ENCODE results near the gene HGFAC. TPM values are rescaled to one million over a fixed set of nuclear protein-coding genes. Genes with fewer than 3 reads are reported as not detected.

HGFAC gene
- total RNA-seq, 4 donors from 2014 or later, result 0.52 to 2.3 TPM; not detected in 2

- H3K27me3 ChIP-seq, result peaks cover 0 to 86% (median 0%) of the 10 kb centered on the region in 4 donors
- H3K4me3 ChIP-seq, result no peak overlapping the region
- H3K4me1 ChIP-seq, result peaks cover 4 to 33% (median 9%) of the 10 kb centered on the region in 4 donors
- 82% methylated on average over 7 of the region's 25 CpGs for WGBS
- no peak for DNase-seq (ENCODE audit: extremely low spot score)
- H3K9me3 ChIP-seq, result no peaks in the 10 kb centered on the region
- H3K27ac ChIP-seq (replicated peaks in 1 of 4), result no peak overlapping the region
- H3K36me3 ChIP-seq, result peaks cover 0 to 8% (median 0%) of the 10 kb centered on the region in 4 donors
- intact Hi-C loops (cut with DNase I), result no loop called here
- TF ChIP-seq CTCF (IDR thresholded peaks at IDR 0.05) (no peak), POLR2AphosphoS5 (IDR thresholded peaks at IDR 0.05) (no peak), POLR2A (IDR thresholded peaks at IDR 0.05; ENCODE audit: low read depth) (no peak), EP300 (IDR thresholded peaks at IDR 0.05) (no peak)
Observed at GRCh38 chr4:3486541-3487540, 45.1 kb downstream of the HGFAC start.

GRCh38 chr4:3487861-3488260 lies 46.1 kb downstream of the HGFAC start:
- no CpG with 5 or more reads among the region's 7 CpGs for WGBS
- intact Hi-C loops (cut with DNase I), result no loop called here

GRCh38 chr4:3488820-3489219 lies 47.1 kb downstream of the HGFAC start:
- Histone ChIP-seq H3K4me1 (peaks cover under 1 to 23% (median 9%) of the 10 kb centered on the region in 4 donors), H3K27ac (replicated peaks in 1 of 4) (no peak overlapping the region), H3K27me3 (peaks cover 0 to 87% (median 0%) of the 10 kb centered on the region in 4 donors), H3K9me3 (no peaks in the 10 kb centered on the region), H3K36me3 (peaks cover 0 to 19% (median 0%) of the 10 kb centered on the region in 4 donors), H3K4me3 (no peak overlapping the region)
- DNase-seq (ENCODE audit: extremely low spot score), result no peak
- WGBS, result 57% methylated on average over 8 of the region's 11 CpGs
- intact Hi-C loops (cut with DNase I), result no loop called here
- TF ChIP-seq POLR2A (IDR thresholded peaks at IDR 0.05; ENCODE audit: low read depth) (no peak), POLR2AphosphoS5 (IDR thresholded peaks at IDR 0.05) (no peak), CTCF (IDR thresholded peaks at IDR 0.05) (no peak), EP300 (IDR thresholded peaks at IDR 0.05) (no peak)

More at GRCh38 chr4:3487861-3488260, 46.1 kb downstream of the HGFAC start:
- Histone ChIP-seq H3K4me3 (no peak overlapping the region), H3K36me3 (peaks cover 0 to 11% (median 0%) of the 10 kb centered on the region in 4 donors), H3K4me1 (peaks cover 4 to 23% (median 9%) of the 10 kb centered on the region in 4 donors), H3K27ac (replicated peaks in 1 of 4) (no peak overlapping the region), H3K9me3 (no peaks in the 10 kb centered on the region), H3K27me3 (peaks cover 0 to 86% (median 0%) of the 10 kb centered on the region in 4 donors)
- TF ChIP-seq CTCF (IDR thresholded peaks at IDR 0.05) (no peak), EP300 (IDR thresholded peaks at IDR 0.05) (no peak), POLR2A (IDR thresholded peaks at IDR 0.05; ENCODE audit: low read depth) (no peak), POLR2AphosphoS5 (IDR thresholded peaks at IDR 0.05) (no peak)
- no peak for DNase-seq (ENCODE audit: extremely low spot score)

GRCh38 chr4:3489451-3489962 lies 47.7 kb downstream of the HGFAC start:
- intact Hi-C loops (cut with DNase I), result no loop called here
- H3K9me3 ChIP-seq, result no peaks in the 10 kb centered on the region
- no peak for DNase-seq (ENCODE audit: extremely low spot score)
- 67% methylated on average over 13 of the region's 20 CpGs for WGBS
- TF ChIP-seq POLR2AphosphoS5 (IDR thresholded peaks at IDR 0.05) (no peak), CTCF (IDR thresholded peaks at IDR 0.05) (no peak), POLR2A (IDR thresholded peaks at IDR 0.05; ENCODE audit: low read depth) (no peak), EP300 (IDR thresholded peaks at IDR 0.05) (no peak)
- no peak overlapping the region for H3K27ac ChIP-seq (replicated peaks in 1 of 4)
- peaks cover 0 to 25% (median 0%) of the 10 kb centered on the region in 4 donors for H3K36me3 ChIP-seq
- H3K27me3 ChIP-seq, result peaks cover 0 to 87% (median 0%) of the 10 kb centered on the region in 4 donors
- peaks cover 5 to 23% (median 9%) of the 10 kb centered on the region in 4 donors for H3K4me1 ChIP-seq
- no peak overlapping the region for H3K4me3 ChIP-seq
